GM12878 (cell line): ENCODE data around the gene SMARCD3. TPM values are rescaled to one million over a fixed set of nuclear protein-coding genes. Genes with fewer than 3 reads are reported as not detected.

ENCODE experiments used
- CEBPB ChIP-seq, 2 experiments: fragments of 150-350 bp in 1 of 2; IDR thresholded peaks; 2 replicates each; pipeline ENCODE4 v1.6.1; 2012 to 2014; ENCODE audit warnings: low read depth in 2 of 2, low read length in 2 of 2, borderline replicate concordance in 1 of 2, inconsistent platforms in 1 of 2
- ELK1 ChIP-seq: IDR thresholded peaks from 2 replicates; pipeline ENCODE4 v1.6.1; 2012; ENCODE audit warnings: low read depth, low read length, improper control_type of control experiment
- ETV6 ChIP-seq, 2 experiments: fragments of 450-650 bp in 1 of 2; IDR thresholded peaks in 1 of 2; conservative IDR thresholded peaks in 1 of 2; 2 replicates each; pipeline ENCODE4 v1.6.1; 2014; ENCODE audit warnings: antibody characterized with exemption in 1 of 2, borderline replicate concordance in 1 of 2, low read depth in 1 of 2, mild to moderate bottlenecking in 1 of 2, moderate library complexity in 1 of 2
- HCFC1 ChIP-seq: fragments of 150-350 bp; IDR thresholded peaks from 2 replicates; pipeline ENCODE4 v1.6.1; 2014; ENCODE audit warnings: low read length
- NFXL1 ChIP-seq: fragments of 450-650 bp; IDR thresholded peaks from 2 replicates; pipeline ENCODE4 v1.6.1; 2017; ENCODE audit warnings: antibody characterized with exemption, mild to moderate bottlenecking, borderline replicate concordance
- PBX3 ChIP-seq: IDR thresholded peaks from 2 replicates; pipeline ENCODE4 v1.6.1; 2011; ENCODE audit warnings: mild to moderate bottlenecking, low read depth, low read length, moderate library complexity; ENCODE audit not compliant: insufficient replicate concordance
- REST ChIP-seq: IDR thresholded peaks from 2 replicates; pipeline ENCODE4 v1.6.1; 2012; ENCODE audit warnings: mild to moderate bottlenecking, low read depth, low read length
- SIX5 ChIP-seq: IDR thresholded peaks from 2 replicates; pipeline ENCODE4 v1.6.1; 2011; ENCODE audit warnings: mild to moderate bottlenecking, low read depth, low read length, moderate library complexity; ENCODE audit not compliant: severe bottlenecking
- polyA plus RNA-seq, 11 experiments: library from polyadenylated mRNA; depleted of rRNA in 4 of 11; unstranded in 6 of 11; stranded (reverse) in 5 of 11; fragments of >200 nt; fragmentation: Nextera tagmentation in 4 of 11; fragmentation: Illumina TruSeq in 1 of 11; extraction: Ambion mirVana in 4 of 11; extraction: Trizol in 1 of 11; gene quantifications; 1 replicate in 1 of 11; 2 replicates in 10 of 11; pipeline versions ENCODE4 v1.2.1 to v1.2.3, GENCODE V29; 2011 to 2016; ENCODE audit warnings: inconsistent platforms in 2 of 11, missing spikeins in 2 of 11, low read depth in 1 of 11
- total RNA-seq, 4 experiments: library from RNA; depleted of rRNA in 3 of 4; stranded (reverse); fragments of >200 nt in 3 of 4; fragmentation: Illumina TruSeq in 1 of 4; extraction: Trizol in 1 of 4; gene quantifications; 2 replicates each; pipeline versions ENCODE4 v1.2.1 to v1.2.3, GENCODE V29; 2013 to 2021

The SMARCD3 gene
- total and polyA plus RNA-seq, 10 of the 15 experiments (the other 5 are each of a cell fraction or from before 2014, with no cell fraction given): 0.11 to 1.4 (median 0.16) TPM

- TF ChIP-seq PBX3 (peak; percentile 97), SIX5 (no peak), NFXL1 (no peak), REST (no peak), ETV6 (conservative IDR thresholded peaks at IDR 0.05 in 1 of 2, IDR thresholded peaks at IDR 0.05 in 1 of 2; ENCODE audit: borderline replicate concordance in 1 of 2, low read depth in 1 of 2) (no peak), CEBPB (IDR thresholded peaks at IDR 0.05; ENCODE audit: borderline replicate concordance in 1 of 2, low read depth in 2 of 2, low read length in 2 of 2) (no peak), HCFC1 (peak; percentile 49), ELK1 (peak; percentile 74)
These were observed 16.2 kb downstream of the SMARCD3 start, which contains the start of gene CHPF2 (continued) for GRCh38 chr7:151232091-151232916.
